ENCODE data around the gene LIMK1. TPM values are rescaled to one million over a fixed set of nuclear protein-coding genes. Genes with fewer than 3 reads are reported as not detected.

LIMK1 gene
- total RNA-seq, 1 experiment from 2014 or later, result 63.8 TPM

GRCh38 chr7:74059037-74059436 is 24.6 kb upstream of the LIMK1 start:
- H3K79me1 ChIP-seq (ENCODE audit: insufficient read depth, low read depth, low read length, poor library complexity, severe bottlenecking), result no peaks in the 10 kb centered on the region
- no peak overlapping the region for H2AFZ ChIP-seq (ENCODE audit: low read length)
- H3K9me3 ChIP-seq (ENCODE audit: control insufficient read depth, low read depth, low read length), result no peaks in the 10 kb centered on the region
- H3K27ac Mint-ChIP-seq, result no peak overlapping the region
- no peak for DNase-seq
- peaks cover 0 to 16% of the 10 kb centered on the region in 2 experiments; a peak in 3 of 4 replicates for H3K4me1 Mint-ChIP-seq
- no peaks in the 10 kb centered on the region for H3K9me3 Mint-ChIP-seq
- H3K36me3 Mint-ChIP-seq (ENCODE audit: insufficient read depth in 1 of 3, low read depth in 3 of 3), result no peaks in the 10 kb centered on the region
- no peaks in the 10 kb centered on the region for H3K27me3 ChIP-seq (ENCODE audit: insufficient read depth, low read length)
- H3K9ac ChIP-seq (ENCODE audit: extremely low read depth, insufficient read length, low read length), result no peak overlapping the region
- H3K23me2 ChIP-seq (ENCODE audit: insufficient read length, low read depth, low read length, poor library complexity, severe bottlenecking), result no peaks in the 10 kb centered on the region
- H4K91ac ChIP-seq (ENCODE audit: insufficient read length, low read depth, low read length), result no peak overlapping the region
- no peak overlapping the region for H3K4ac ChIP-seq (ENCODE audit: low read depth, low read length)
- no peak overlapping the region for H4K8ac ChIP-seq (replicated peaks; ENCODE audit: insufficient read length, low read depth, low read length)
- H3K27ac ChIP-seq (ENCODE audit: insufficient read length, low read depth, low read length), result no peak overlapping the region
- no peak overlapping the region for H3K14ac ChIP-seq (ENCODE audit: insufficient read depth, low read length)
- no peak overlapping the region for H2BK120ac ChIP-seq (ENCODE audit: low read depth, low read length, poor library complexity, severe bottlenecking)
- no peaks in the 10 kb centered on the region for H3K4me1 ChIP-seq (ENCODE audit: insufficient read depth, low read length)
- H3K18ac ChIP-seq (ENCODE audit: insufficient read length, low read depth, low read length), result no peak overlapping the region
- H2BK20ac ChIP-seq (ENCODE audit: low read depth, low read length, poor library complexity, severe bottlenecking), result no peak overlapping the region
- H4K20me1 ChIP-seq (ENCODE audit: control insufficient read depth, insufficient read depth, insufficient read length), result no peaks in the 10 kb centered on the region
- H3K4me2 ChIP-seq (ENCODE audit: insufficient read depth, insufficient read length, low read length), result no peak overlapping the region
- no peak overlapping the region for H3T11ph ChIP-seq (ENCODE audit: low read length)
- H3K79me2 ChIP-seq (ENCODE audit: insufficient read depth, low read length), result no peaks in the 10 kb centered on the region
- no peak overlapping the region for H3K23ac ChIP-seq (ENCODE audit: insufficient read length, low read depth, low read length)
- no peak overlapping the region for H3K56ac ChIP-seq (ENCODE audit: insufficient read length, low read depth, low read length)
- no peak overlapping the region for H2BK5ac ChIP-seq (ENCODE audit: insufficient read length, low read length)
- no peak for TF ChIP-seq CTCF (conservative IDR thresholded peaks at IDR 0.05)
- H3K4me3 Mint-ChIP-seq, result no peak overlapping the region
- H3K27me3 Mint-ChIP-seq (ENCODE audit: low read depth), result peaks cover 10% of the 10 kb centered on the region
- H2AK5ac ChIP-seq (ENCODE audit: insufficient read length, low read length), result no peak overlapping the region
- no CpG with 5 or more reads among the region's 2 CpGs for WGBS (ENCODE audit: extremely low coverage, insufficient read length, low lambda C conversion rate)
- H2BK12ac ChIP-seq (ENCODE audit: insufficient read length, low read depth, low read length), result no peak overlapping the region
- no peak overlapping the region for H2BK15ac ChIP-seq (ENCODE audit: low read depth, low read length)
- no peak overlapping the region for H4K5ac ChIP-seq (ENCODE audit: insufficient read length, low read depth, low read length)
